HepG2 (cell line): ENCODE measurements around the gene FDXACB1. TPM values are rescaled to one million over a fixed set of nuclear protein-coding genes. Genes with fewer than 3 reads are reported as not detected.
A peak's percentile ranks its signal among the peaks of the same experiment; 100 is the strongest.

Source experiments
- ARNT ChIP-seq: fragments of 450-650 bp; IDR thresholded peaks from 2 replicates; pipeline ENCODE4 v1.6.1; 2017
- ARNT2 ChIP-seq: sonication (generic); formaldehyde crosslinking; IDR thresholded peaks from 2 replicates; pipeline ENCODE4 v1.8.0; 2022; ENCODE audit warnings: mild to moderate bottlenecking, low read depth, missing genetic modification reagents, moderate library complexity
- BORCS8-MEF2B ChIP-seq: sonication (generic); formaldehyde crosslinking; IDR thresholded peaks from 2 replicates; pipeline ENCODE4 v1.8.0; 2022; ENCODE audit warnings: mild to moderate bottlenecking, missing genetic modification reagents
- ELF1 ChIP-seq: sonication (generic); formaldehyde crosslinking; IDR thresholded peaks from 2 replicates; pipeline ENCODE4 v1.4.0; 2020; ENCODE audit warnings: missing genetic modification reagents
- ISX ChIP-seq: sonication (generic); formaldehyde crosslinking; conservative IDR thresholded peaks from 2 replicates; pipeline ENCODE4 v1.5.0; 2020; ENCODE audit warnings: missing genetic modification reagents
- MED8 ChIP-seq: sonication (generic); formaldehyde crosslinking; IDR thresholded peaks from 2 replicates; pipeline ENCODE4 v1.8.1; 2023; ENCODE audit warnings: mild to moderate bottlenecking, missing genetic modification reagents; ENCODE audit not compliant: insufficient replicate concordance
- MTF1 ChIP-seq: sonication (generic); formaldehyde crosslinking; IDR thresholded peaks from 2 replicates; pipeline ENCODE4 v1.5.0; 2020; ENCODE audit warnings: missing genetic modification reagents
- MTF2 ChIP-seq: sonication (generic); formaldehyde crosslinking; IDR thresholded peaks from 2 replicates; pipeline ENCODE4 v1.5.0; 2020; ENCODE audit warnings: missing genetic modification reagents, borderline replicate concordance
- NONO ChIP-seq, 2 experiments: fragments of 450-650 bp in 1 of 2; sonication (generic) in 1 of 2; formaldehyde crosslinking in 1 of 2; IDR thresholded peaks in 1 of 2; conservative IDR thresholded peaks in 1 of 2; 2 replicates each; pipeline versions ENCODE4 v1.6.1 to v1.8.0; 2017 to 2022; ENCODE audit warnings: mild to moderate bottlenecking in 1 of 2, missing genetic modification reagents in 1 of 2, moderate library complexity in 1 of 2
- RXRA ChIP-seq: sonication (generic); formaldehyde crosslinking; IDR thresholded peaks from 2 replicates; pipeline ENCODE4 v1.5.1; 2020; ENCODE audit warnings: missing genetic modification reagents
- SOX5 ChIP-seq: IDR thresholded peaks from 2 replicates; pipeline ENCODE4 v1.6.1; 2016; ENCODE audit warnings: borderline replicate concordance
- SPEN ChIP-seq: sonication (generic); formaldehyde crosslinking; IDR thresholded peaks from 2 replicates; pipeline ENCODE4 v1.5.1; 2020; ENCODE audit warnings: low read depth, mild to moderate bottlenecking, missing genetic modification reagents
- TCF7L2 ChIP-seq: IDR thresholded peaks from 2 replicates; pipeline ENCODE4 v1.6.1; 2011; ENCODE audit warnings: mild to moderate bottlenecking, low read depth, low read length, moderate library complexity
- U2AF2 ChIP-seq: fragments of 200-400 bp; formaldehyde crosslinking; IDR thresholded peaks from 2 replicates; pipeline ENCODE4 v1.6.1; 2017; ENCODE audit warnings: low read depth, mild to moderate bottlenecking, low read length
- ZNF138 ChIP-seq: sonication (generic); formaldehyde crosslinking; IDR thresholded peaks from 2 replicates; pipeline ENCODE4 v1.5.0; 2020; ENCODE audit warnings: mild to moderate bottlenecking, low read depth, missing genetic modification reagents
- ZNF343 ChIP-seq: sonication (generic); formaldehyde crosslinking; IDR thresholded peaks from 2 replicates; pipeline ENCODE4 v1.4.0; 2020; ENCODE audit warnings: mild to moderate bottlenecking, missing genetic modification reagents
- ZNF577 ChIP-seq: sonication (generic); formaldehyde crosslinking; IDR thresholded peaks from 2 replicates; pipeline ENCODE4 v1.4.0; 2020; ENCODE audit warnings: mild to moderate bottlenecking, low read depth, missing genetic modification reagents, borderline replicate concordance
- ZNF749 ChIP-seq: sonication (generic); formaldehyde crosslinking; IDR thresholded peaks from 2 replicates; pipeline ENCODE4 v1.8.0; 2022; ENCODE audit warnings: mild to moderate bottlenecking, missing genetic modification reagents, moderate library complexity, borderline replicate concordance
- ZSCAN20 ChIP-seq: sonication (generic); formaldehyde crosslinking; IDR thresholded peaks from 2 replicates; pipeline ENCODE4 v1.4.0; 2020; ENCODE audit warnings: missing genetic modification reagents, mild to moderate bottlenecking, borderline replicate concordance
- ZSCAN22 ChIP-seq: sonication (generic); formaldehyde crosslinking; IDR thresholded peaks from 2 replicates; pipeline ENCODE4 v1.4.0; 2020; ENCODE audit warnings: mild to moderate bottlenecking, missing genetic modification reagents
- polyA plus RNA-seq, 8 experiments: library from polyadenylated mRNA; depleted of rRNA in 3 of 8; stranded (reverse) in 7 of 8; unstranded in 1 of 8; fragments of >200 nt; fragmentation: Illumina TruSeq in 4 of 8; extraction: Trizol in 4 of 8; gene quantifications; 2 replicates each; pipeline versions ENCODE4 v1.2.1 to v1.2.3, GENCODE V29; 2011 to 2016; ENCODE audit warnings: low read depth in 4 of 8, missing spikeins in 1 of 8, mixed read lengths in 1 of 8; ENCODE audit not compliant: insufficient read depth in 1 of 8
- total RNA-seq, 5 experiments: library from RNA; depleted of rRNA; stranded (reverse); fragments of >200 nt; fragmentation: Illumina TruSeq; extraction: Trizol; gene quantifications; 2 replicates each; pipeline ENCODE4 v1.2.3, GENCODE V29; 2016; ENCODE audit warnings: low read depth in 1 of 5
- TF ChIP-seq, protein P1 (sequence below): sonication (generic); formaldehyde crosslinking; conservative IDR thresholded peaks from 2 replicates; pipeline ENCODE4 v1.8.0; 2022; ENCODE audit warnings: low read depth, missing genetic modification reagents
- TF ChIP-seq, protein P2 (sequence below): sonication (generic); formaldehyde crosslinking; IDR thresholded peaks from 2 replicates; pipeline ENCODE4 v1.5.0; 2020; ENCODE audit warnings: mild to moderate bottlenecking, missing genetic modification reagents
- TF ChIP-seq, protein P3 (sequence below): sonication (generic); formaldehyde crosslinking; IDR thresholded peaks from 2 replicates; pipeline ENCODE4 v1.4.0; 2020; ENCODE audit warnings: missing genetic modification reagents
- TF ChIP-seq, protein P4 (sequence below): sonication (generic); formaldehyde crosslinking; IDR thresholded peaks from 2 replicates; pipeline ENCODE4 v1.4.0; 2020; ENCODE audit warnings: missing genetic modification reagents

FDXACB1 gene
- total and polyA plus RNA-seq, 2 of the 13 experiments (the other 11 are each of a cell fraction or from before 2014, with no cell fraction given), result 1.1 to 3.4 TPM

- TF ChIP-seq, protein P1, sequence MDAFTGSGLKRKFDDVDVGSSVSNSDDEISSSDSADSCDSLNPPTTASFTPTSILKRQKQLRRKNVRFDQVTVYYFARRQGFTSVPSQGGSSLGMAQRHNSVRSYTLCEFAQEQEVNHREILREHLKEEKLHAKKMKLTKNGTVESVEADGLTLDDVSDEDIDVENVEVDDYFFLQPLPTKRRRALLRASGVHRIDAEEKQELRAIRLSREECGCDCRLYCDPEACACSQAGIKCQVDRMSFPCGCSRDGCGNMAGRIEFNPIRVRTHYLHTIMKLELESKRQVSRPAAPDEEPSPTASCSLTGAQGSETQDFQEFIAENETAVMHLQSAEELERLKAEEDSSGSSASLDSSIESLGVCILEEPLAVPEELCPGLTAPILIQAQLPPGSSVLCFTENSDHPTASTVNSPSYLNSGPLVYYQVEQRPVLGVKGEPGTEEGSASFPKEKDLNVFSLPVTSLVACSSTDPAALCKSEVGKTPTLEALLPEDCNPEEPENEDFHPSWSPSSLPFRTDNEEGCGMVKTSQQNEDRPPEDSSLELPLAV (CRISPR knock-in tag), result no peak
- peak; percentile 82 for TF ChIP-seq SOX5 (CRISPR knock-in tag)
- TF ChIP-seq ISX (CRISPR knock-in tag), result no peak
- no peak for TF ChIP-seq BORCS8-MEF2B
- TF ChIP-seq MED8 (CRISPR knock-in tag), result no peak
- TF ChIP-seq MTF1 (CRISPR knock-in tag), result no peak
- TF ChIP-seq ZNF749 (CRISPR knock-in tag), result no peak
- no peak for TF ChIP-seq MTF2
- TF ChIP-seq ZNF138 (CRISPR knock-in tag), result no peak
- no peak for TF ChIP-seq ELF1 (CRISPR knock-in tag)
- no peak for TF ChIP-seq ZSCAN20 (CRISPR knock-in tag)
- TF ChIP-seq, protein P2, sequence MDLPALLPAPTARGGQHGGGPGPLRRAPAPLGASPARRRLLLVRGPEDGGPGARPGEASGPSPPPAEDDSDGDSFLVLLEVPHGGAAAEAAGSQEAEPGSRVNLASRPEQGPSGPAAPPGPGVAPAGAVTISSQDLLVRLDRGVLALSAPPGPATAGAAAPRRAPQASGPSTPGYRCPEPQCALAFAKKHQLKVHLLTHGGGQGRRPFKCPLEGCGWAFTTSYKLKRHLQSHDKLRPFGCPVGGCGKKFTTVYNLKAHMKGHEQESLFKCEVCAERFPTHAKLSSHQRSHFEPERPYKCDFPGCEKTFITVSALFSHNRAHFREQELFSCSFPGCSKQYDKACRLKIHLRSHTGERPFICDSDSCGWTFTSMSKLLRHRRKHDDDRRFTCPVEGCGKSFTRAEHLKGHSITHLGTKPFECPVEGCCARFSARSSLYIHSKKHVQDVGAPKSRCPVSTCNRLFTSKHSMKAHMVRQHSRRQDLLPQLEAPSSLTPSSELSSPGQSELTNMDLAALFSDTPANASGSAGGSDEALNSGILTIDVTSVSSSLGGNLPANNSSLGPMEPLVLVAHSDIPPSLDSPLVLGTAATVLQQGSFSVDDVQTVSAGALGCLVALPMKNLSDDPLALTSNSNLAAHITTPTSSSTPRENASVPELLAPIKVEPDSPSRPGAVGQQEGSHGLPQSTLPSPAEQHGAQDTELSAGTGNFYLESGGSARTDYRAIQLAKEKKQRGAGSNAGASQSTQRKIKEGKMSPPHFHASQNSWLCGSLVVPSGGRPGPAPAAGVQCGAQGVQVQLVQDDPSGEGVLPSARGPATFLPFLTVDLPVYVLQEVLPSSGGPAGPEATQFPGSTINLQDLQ (CRISPR knock-in tag), result no peak
- TF ChIP-seq ZSCAN22 (CRISPR knock-in tag), result no peak
- TF ChIP-seq, protein P3, sequence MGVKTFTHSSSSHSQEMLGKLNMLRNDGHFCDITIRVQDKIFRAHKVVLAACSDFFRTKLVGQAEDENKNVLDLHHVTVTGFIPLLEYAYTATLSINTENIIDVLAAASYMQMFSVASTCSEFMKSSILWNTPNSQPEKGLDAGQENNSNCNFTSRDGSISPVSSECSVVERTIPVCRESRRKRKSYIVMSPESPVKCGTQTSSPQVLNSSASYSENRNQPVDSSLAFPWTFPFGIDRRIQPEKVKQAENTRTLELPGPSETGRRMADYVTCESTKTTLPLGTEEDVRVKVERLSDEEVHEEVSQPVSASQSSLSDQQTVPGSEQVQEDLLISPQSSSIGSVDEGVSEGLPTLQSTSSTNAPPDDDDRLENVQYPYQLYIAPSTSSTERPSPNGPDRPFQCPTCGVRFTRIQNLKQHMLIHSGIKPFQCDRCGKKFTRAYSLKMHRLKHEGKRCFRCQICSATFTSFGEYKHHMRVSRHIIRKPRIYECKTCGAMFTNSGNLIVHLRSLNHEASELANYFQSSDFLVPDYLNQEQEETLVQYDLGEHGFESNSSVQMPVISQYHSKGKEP (CRISPR knock-in tag), result no peak
- TF ChIP-seq ARNT, result no peak
- no peak for TF ChIP-seq SPEN
- TF ChIP-seq ZNF577, result no peak
- no peak for TF ChIP-seq ZNF343 (CRISPR knock-in tag)
- TF ChIP-seq RXRA (CRISPR knock-in tag), result no peak; the same call in 1 of the 2 replicates
- TF ChIP-seq, protein P4, sequence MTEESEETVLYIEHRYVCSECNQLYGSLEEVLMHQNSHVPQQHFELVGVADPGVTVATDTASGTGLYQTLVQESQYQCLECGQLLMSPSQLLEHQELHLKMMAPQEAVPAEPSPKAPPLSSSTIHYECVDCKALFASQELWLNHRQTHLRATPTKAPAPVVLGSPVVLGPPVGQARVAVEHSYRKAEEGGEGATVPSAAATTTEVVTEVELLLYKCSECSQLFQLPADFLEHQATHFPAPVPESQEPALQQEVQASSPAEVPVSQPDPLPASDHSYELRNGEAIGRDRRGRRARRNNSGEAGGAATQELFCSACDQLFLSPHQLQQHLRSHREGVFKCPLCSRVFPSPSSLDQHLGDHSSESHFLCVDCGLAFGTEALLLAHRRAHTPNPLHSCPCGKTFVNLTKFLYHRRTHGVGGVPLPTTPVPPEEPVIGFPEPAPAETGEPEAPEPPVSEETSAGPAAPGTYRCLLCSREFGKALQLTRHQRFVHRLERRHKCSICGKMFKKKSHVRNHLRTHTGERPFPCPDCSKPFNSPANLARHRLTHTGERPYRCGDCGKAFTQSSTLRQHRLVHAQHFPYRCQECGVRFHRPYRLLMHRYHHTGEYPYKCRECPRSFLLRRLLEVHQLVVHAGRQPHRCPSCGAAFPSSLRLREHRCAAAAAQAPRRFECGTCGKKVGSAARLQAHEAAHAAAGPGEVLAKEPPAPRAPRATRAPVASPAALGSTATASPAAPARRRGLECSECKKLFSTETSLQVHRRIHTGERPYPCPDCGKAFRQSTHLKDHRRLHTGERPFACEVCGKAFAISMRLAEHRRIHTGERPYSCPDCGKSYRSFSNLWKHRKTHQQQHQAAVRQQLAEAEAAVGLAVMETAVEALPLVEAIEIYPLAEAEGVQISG (CRISPR knock-in tag), result no peak
- no peak for TF ChIP-seq U2AF2
- TF ChIP-seq ARNT2 (CRISPR knock-in tag), result no peak
- TF ChIP-seq NONO (IDR thresholded peaks at IDR 0.05), result no peak
- no peak for TF ChIP-seq NONO (CRISPR knock-in tag; conservative IDR thresholded peaks at IDR 0.05)
- TF ChIP-seq TCF7L2, result no peak
Observed at GRCh38 chr11:111840143-111840542, 38.8 kb downstream of the FDXACB1 start (continued).
